Sigmoid colon (tissue), 7 donors: ENCODE measurements around the gene LAMA1. TPM values are rescaled to one million over a fixed set of nuclear protein-coding genes. Genes with fewer than 3 reads are reported as not detected.

ENCODE experiments used
- DNase-seq: peaks from one replicate; pipeline ENCODE4 v3.0.0-alpha.2; 2019
- H3K27ac ChIP-seq, 4 donors: fragments of 200-600 bp; sonication (generic); one replicate each; pipeline ENCODE4 v1.5.1; 2016 to 2019; ENCODE audit warnings: mild to moderate bottlenecking in 1 of 4
- H3K27me3 ChIP-seq, 3 donors: fragments of 200-600 bp; sonication (generic); one replicate each; pipeline ENCODE4 v1.5.1; 2019; ENCODE audit warnings: mild to moderate bottlenecking in 1 of 3
- H3K36me3 ChIP-seq, 4 donors: fragments of 200-600 bp; sonication (generic); one replicate each; pipeline ENCODE4 v1.5.1; 2016 to 2019
- H3K4me1 ChIP-seq, 4 donors: fragments of 200-600 bp; sonication (generic); one replicate each; pipeline ENCODE4 v1.5.1; 2017 to 2019
- H3K4me3 ChIP-seq, 4 donors: fragments of 200-600 bp; sonication (generic); one replicate each; pipeline ENCODE4 v1.5.1; 2017 to 2019; ENCODE audit warnings: mild to moderate bottlenecking in 2 of 4, moderate library complexity in 1 of 4
- H3K9me3 ChIP-seq, 4 donors: fragments of 200-600 bp in 3 of 4; sonication (generic) in 3 of 4; one replicate each; pipeline versions ENCODE4 v1.5.1 to v1.6.1; 2013 to 2019
- CTCF ChIP-seq, 4 experiments: fragments of 450-650 bp in 3 of 4; fragments of 200-600 bp in 1 of 4; IDR thresholded peaks; one replicate each; pipeline ENCODE4 v1.5.1; 2016 to 2019; ENCODE audit warnings: antibody characterized with exemption in 4 of 4, mild to moderate bottlenecking in 3 of 4, moderate library complexity in 2 of 4
- EP300 ChIP-seq, 4 donors: sonication (generic); formaldehyde crosslinking; IDR thresholded peaks; one replicate each; pipeline ENCODE4 v1.6.1; 2017; ENCODE audit warnings: antibody characterized with exemption in 4 of 4
- POLR2A ChIP-seq, 2 donors: fragments of 450-650 bp; IDR thresholded peaks; one replicate each; pipeline ENCODE4 v1.6.1; 2016; ENCODE audit warnings: antibody characterized with exemption in 2 of 2, mild to moderate bottlenecking in 2 of 2, moderate library complexity in 2 of 2
- POLR2AphosphoS5 ChIP-seq, 4 donors: sonication (generic); formaldehyde crosslinking; IDR thresholded peaks; one replicate each; pipeline ENCODE4 v1.6.1; 2017; ENCODE audit warnings: antibody characterized with exemption in 4 of 4
- WGBS, 2 donors: extraction: QIAGEN DNeasy Blood & Tissue Kit; methylation state at CpG; one replicate each; pipeline ENCODE4 v1.1.7; 2013; 5-methylcytosine and 5-hydroxymethylcytosine counted together
- intact Hi-C: fragments of 100-400 bp; cut with DNase I; formaldehyde crosslinking; loops from one replicate; pipeline ENCODE4 v1.15.1; 2023
- polyA plus RNA-seq, 3 donors: library from polyadenylated mRNA; stranded (reverse); fragments of 200-250 nt; gene quantifications; one replicate each; pipeline ENCODE4 v1.2.3, GENCODE V29; 2013
- total RNA-seq, 4 donors: library from RNA; depleted of rRNA; stranded (reverse); fragments of >200 nt; gene quantifications; one replicate each; pipeline ENCODE4 v1.1.0, GENCODE V29; 2016
- donor health status: healthy with polysubstance abuse.
- donor health status: Bipolar disorder and iron deficiency.
- donor health status: healthy.

LAMA1 gene
- total and polyA plus RNA-seq, 7 donors: 0.27 to 19.2 (median 1.4) TPM

DNA sequence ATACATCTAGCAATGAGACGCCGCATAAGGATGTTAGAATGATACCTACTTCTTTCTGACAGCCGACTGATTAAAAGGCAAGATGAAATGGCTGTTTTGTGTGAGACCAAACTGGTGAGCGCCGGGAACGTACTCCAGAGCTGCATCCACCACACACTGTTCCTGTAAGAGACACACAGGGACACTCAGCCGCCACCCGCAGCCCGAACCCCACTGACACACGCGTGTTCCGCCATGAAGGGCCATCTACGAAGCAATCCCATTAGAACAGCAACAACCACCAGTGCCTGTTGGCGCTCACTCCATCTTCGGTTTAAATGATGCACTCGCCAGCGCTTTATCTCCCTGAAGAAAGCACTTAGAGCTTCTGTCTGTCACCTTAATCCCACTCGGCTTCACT, 162.3 kb downstream of the LAMA1 start:
- H3K4me3 ChIP-seq: no peak overlapping the region
- H3K36me3 ChIP-seq: no peaks in the 10 kb centered on the region
- DNase-seq: no peak
- H3K4me1 ChIP-seq: no peaks in the 10 kb centered on the region
- no peaks in the 10 kb centered on the region for H3K27me3 ChIP-seq
- intact Hi-C loops: no loop called here
- 95 to 98% methylated on average over 18 of the region's 18 CpGs for WGBS, 2 donors
- TF ChIP-seq POLR2A (IDR thresholded peaks at IDR 0.05) (no peak), POLR2AphosphoS5 (IDR thresholded peaks at IDR 0.05) (no peak), EP300 (IDR thresholded peaks at IDR 0.05) (no peak), CTCF (IDR thresholded peaks at IDR 0.05) (no peak)
- no peak overlapping the region for H3K27ac ChIP-seq
- H3K9me3 ChIP-seq: no peaks in the 10 kb centered on the region

- DNase-seq: no peak
- Histone ChIP-seq H3K4me1 (no peaks in the 10 kb centered on the region), H3K27ac (no peak overlapping the region), H3K36me3 (no peaks in the 10 kb centered on the region), H3K4me3 (no peak overlapping the region), H3K27me3 (no peaks in the 10 kb centered on the region), H3K9me3 (no peaks in the 10 kb centered on the region)
- 88 to 92% methylated on average over 4 of the region's 4 CpGs for WGBS, 2 donors
- intact Hi-C loops: no loop called here
- TF ChIP-seq POLR2AphosphoS5 (IDR thresholded peaks at IDR 0.05): no peak
- no peak for TF ChIP-seq CTCF (IDR thresholded peaks at IDR 0.05)
- TF ChIP-seq EP300 (IDR thresholded peaks at IDR 0.05): no peak
- no peak for TF ChIP-seq POLR2A (IDR thresholded peaks at IDR 0.05)
Measured at GRCh38 chr18:6954501-6954900, 163.1 kb downstream of the LAMA1 start.

DNA sequence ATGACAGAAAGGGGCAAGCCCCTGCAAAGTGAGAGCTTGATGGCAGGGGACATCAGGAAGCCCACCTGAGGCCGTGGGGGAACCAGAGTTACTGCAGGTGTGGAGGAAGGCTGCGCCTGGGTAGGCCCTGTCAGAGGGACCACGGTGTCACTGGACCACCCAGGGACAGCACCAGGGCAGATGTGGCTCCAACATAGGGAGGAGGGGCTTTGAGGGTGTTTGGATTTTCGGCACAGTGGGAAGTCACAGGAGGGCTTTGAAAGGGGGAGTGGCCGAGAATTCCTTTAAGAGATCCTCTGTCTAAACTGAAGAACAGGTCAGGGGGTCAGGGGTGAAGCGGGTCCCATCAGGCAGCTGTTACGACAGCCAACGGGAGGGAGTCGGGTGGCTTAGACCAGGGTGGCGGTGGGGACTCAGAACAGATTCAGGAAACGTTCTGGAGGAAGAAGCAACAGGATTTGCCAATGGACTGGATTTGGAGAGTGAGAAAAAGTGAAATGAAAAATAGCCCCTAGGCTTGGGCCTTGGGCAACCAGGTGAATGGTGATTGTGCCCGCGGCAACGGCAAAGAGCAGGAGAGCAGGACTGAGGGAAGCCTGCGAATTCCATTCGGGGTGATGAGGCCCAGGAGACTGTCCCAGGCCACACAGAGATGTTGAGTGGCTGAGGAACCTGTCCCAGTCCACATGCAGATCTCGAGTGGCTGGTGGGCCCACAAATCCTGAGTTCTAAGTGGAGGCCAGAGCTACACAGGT, 166.1 kb downstream of the LAMA1 start:
- WGBS, 2 donors: 86 to 89% methylated on average over 17 of the region's 17 CpGs
- Histone ChIP-seq H3K4me1 (no peaks in the 10 kb centered on the region), H3K27me3 (no peaks in the 10 kb centered on the region), H3K36me3 (no peaks in the 10 kb centered on the region), H3K27ac (no peak overlapping the region), H3K4me3 (no peak overlapping the region), H3K9me3 (no peaks in the 10 kb centered on the region)
- intact Hi-C loops: no loop called here
- DNase-seq: no peak
- TF ChIP-seq EP300 (IDR thresholded peaks at IDR 0.05): no peak
- TF ChIP-seq CTCF (IDR thresholded peaks at IDR 0.05): no peak

DNA sequence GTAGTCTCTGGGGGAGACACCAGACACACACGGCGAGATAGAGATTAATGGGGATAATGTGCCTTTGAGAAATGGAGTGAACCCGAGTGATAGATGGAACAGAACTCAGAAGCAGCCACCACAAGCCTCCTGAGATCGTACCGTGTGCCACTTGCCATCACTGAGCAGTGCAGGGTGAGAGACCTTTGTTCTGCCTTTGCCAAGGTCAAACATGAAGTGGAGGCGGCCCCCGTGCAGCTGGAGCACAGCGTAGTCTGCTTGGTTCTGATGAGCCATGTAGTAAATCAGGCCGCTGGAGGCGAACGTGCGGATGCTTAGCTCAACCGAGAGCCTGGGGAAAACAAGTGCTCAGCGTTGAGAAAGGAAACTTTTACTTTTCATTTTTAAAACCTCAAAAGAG, 167.0 kb downstream of the LAMA1 start:
- TF ChIP-seq EP300 (IDR thresholded peaks at IDR 0.05) (no peak), CTCF (IDR thresholded peaks at IDR 0.05) (no peak), POLR2AphosphoS5 (IDR thresholded peaks at IDR 0.05) (no peak), POLR2A (IDR thresholded peaks at IDR 0.05) (no peak)
- Histone ChIP-seq H3K4me1 (no peaks in the 10 kb centered on the region), H3K9me3 (no peaks in the 10 kb centered on the region), H3K36me3 (no peaks in the 10 kb centered on the region), H3K27me3 (no peaks in the 10 kb centered on the region), H3K4me3 (no peak overlapping the region), H3K27ac (no peak overlapping the region)
- 51 to 85% methylated on average over 14 of the region's 14 CpGs for WGBS, 2 donors
- intact Hi-C loops: no loop called here
- DNase-seq: no peak
